A673 (cell line): ENCODE results near the gene KCNK5. TPM values are rescaled to one million over a fixed set of nuclear protein-coding genes. Genes with fewer than 3 reads are reported as not detected.

Experiments
- BruUV-seq: library from RNA; stranded (reverse); fragments of 400-500 nt; replicated peaks from 2 replicates; lab custom pipeline; 2021; lab: Mats Ljungman, UMichigan
- CTCF ChIA-PET: fragments of 300-600 bp; sonication (Branson Sonifier 250); formaldehyde crosslinking; loops from one replicate; lab custom pipeline; 2022; ENCODE audit warnings: antibody characterized with exemption; lab: Charles Lee
- POLR2A ChIA-PET: fragments of 300-600 bp; sonication (Branson Sonifier 250); formaldehyde crosslinking; loops from one replicate; lab custom pipeline; 2022; ENCODE audit warnings: antibody characterized with exemption; ENCODE audit not compliant: low non-redundant PET; lab: Charles Lee
- DNase-seq: peaks from one replicate; pipeline ENCODE4 v3.0.0-alpha.2; 2015; ENCODE audit warnings: low spot score
- H3K27ac ChIP-seq: fragments of 200-600 bp; sonication (generic); 2 replicates; pipeline ENCODE4 v1.5.1; 2016; ENCODE audit warnings: mixed run types, low read depth, mild to moderate bottlenecking, mixed read lengths, antibody characterized with exemption, low read length; ENCODE audit not compliant: poor library complexity, severe bottlenecking
- H3K27me3 ChIP-seq: fragments of 200-600 bp; sonication (generic); replicated peaks from 2 replicates; pipeline ENCODE4 v1.6.1; 2017; ENCODE audit warnings: mixed run types, low read depth, mild to moderate bottlenecking, mixed read lengths, antibody characterized with exemption, low read length; ENCODE audit not compliant: insufficient read depth, poor library complexity
- H3K36me3 ChIP-seq: fragments of 200-600 bp; sonication (generic); 2 replicates; pipeline ENCODE4 v1.6.1; 2016; ENCODE audit warnings: mixed run types, mild to moderate bottlenecking, mixed read lengths, antibody characterized with exemption, low read length; ENCODE audit not compliant: insufficient read depth, poor library complexity, severe bottlenecking
- H3K4me1 ChIP-seq: fragments of 200-600 bp; sonication (generic); 2 replicates; pipeline ENCODE4 v1.6.1; 2017; ENCODE audit warnings: mixed run types, mild to moderate bottlenecking, mixed read lengths, antibody characterized with exemption, low read length; ENCODE audit not compliant: insufficient read depth, poor library complexity, severe bottlenecking
- H3K4me3 ChIP-seq: fragments of 200-600 bp; sonication (generic); 2 replicates; pipeline ENCODE4 v1.5.1; 2016; ENCODE audit warnings: low read depth, mixed run types, mild to moderate bottlenecking, mixed read lengths, low read length; ENCODE audit not compliant: poor library complexity, severe bottlenecking
- H3K9me3 ChIP-seq: fragments of 200-600 bp; sonication (generic); 2 replicates; pipeline ENCODE4 v1.6.1; 2016; ENCODE audit warnings: mixed run types, low read depth, mild to moderate bottlenecking, mixed read lengths, antibody characterized with exemption, low read length; ENCODE audit not compliant: poor library complexity, severe bottlenecking
- CTCF ChIP-seq: fragments of 300-800, 200-600 bp; sonication (generic); conservative IDR thresholded peaks from 2 replicates; pipeline ENCODE4 v1.5.1; 2017; ENCODE audit warnings: low read depth, mild to moderate bottlenecking, antibody characterized with exemption, low read length, moderate library complexity, mixed read lengths
- EZH2 ChIP-seq: fragments of 200-600 bp; sonication (generic); IDR thresholded peaks from 2 replicates; pipeline ENCODE4 v1.6.1; 2017; ENCODE audit warnings: borderline replicate concordance, low read depth, mild to moderate bottlenecking, mixed read lengths, antibody characterized with exemption, low read length; ENCODE audit not compliant: poor library complexity, severe bottlenecking
- intact Hi-C: fragments of 100-400 bp; cut with micrococcal nuclease; formaldehyde crosslinking; loops from one replicate; pipeline ENCODE4 v1.10.0; 2022; ENCODE audit not compliant: unreplicated experiment
- total RNA-seq: library from RNA; stranded (reverse); gene quantifications from 2 replicates; pipeline ENCODE4 v1.2.3, GENCODE V29; 2021

Gene KCNK5
- total RNA-seq, 1 experiment from 2014 or later, result not detected

- intact Hi-C loops, result no loop called here
- no peaks in the 10 kb centered on the region for H3K36me3 ChIP-seq
- BruUV-seq, result no TSS peak
- no peak for DNase-seq
- ChIA-PET CTCF (no interaction called here), POLR2A (no interaction called here)
- H3K27me3 ChIP-seq, result no peaks in the 10 kb centered on the region
- no peaks in the 10 kb centered on the region for H3K4me1 ChIP-seq
- H3K27ac ChIP-seq, result no peak overlapping the region
- H3K9me3 ChIP-seq, result no peaks in the 10 kb centered on the region
- H3K4me3 ChIP-seq, result no peak overlapping the region
- TF ChIP-seq CTCF (no peak), EZH2 (no peak)
These were observed 18.8 kb downstream of the KCNK5 start for GRCh38 chr6:39210450-39210849.

- TF ChIP-seq EZH2 (no peak), CTCF (no peak)
- POLR2A ChIA-PET, result no interaction called here
- intact Hi-C loops, result no loop called here
- H3K27me3 ChIP-seq, result no peaks in the 10 kb centered on the region
- no peak overlapping the region for H3K27ac ChIP-seq
- CTCF ChIA-PET, result no interaction called here
- H3K4me1 ChIP-seq, result no peaks in the 10 kb centered on the region
- no peak overlapping the region for H3K4me3 ChIP-seq
- no peak for DNase-seq
- H3K36me3 ChIP-seq, result no peaks in the 10 kb centered on the region
- BruUV-seq, result no TSS peak
- H3K9me3 ChIP-seq, result no peaks in the 10 kb centered on the region
These were observed 19.4 kb downstream of the KCNK5 start for GRCh38 chr6:39209911-39210310.

- ChIA-PET POLR2A (no interaction called here), CTCF (no interaction called here)
- H3K4me1 ChIP-seq, result no peaks in the 10 kb centered on the region
- H3K36me3 ChIP-seq, result no peaks in the 10 kb centered on the region
- intact Hi-C loops, result no loop called here
- H3K27ac ChIP-seq, result no peak overlapping the region
- H3K27me3 ChIP-seq, result no peaks in the 10 kb centered on the region
- DNase-seq, result no peak
- H3K9me3 ChIP-seq, result no peaks in the 10 kb centered on the region
- TF ChIP-seq EZH2, result no peak
- TF ChIP-seq CTCF, result no peak
- no TSS peak for BruUV-seq
- no peak overlapping the region for H3K4me3 ChIP-seq
These were observed 19.9 kb downstream of the KCNK5 start for GRCh38 chr6:39209360-39209811.
